ENCODE results near the gene NTMT1.

The NTMT1 gene

DNA sequence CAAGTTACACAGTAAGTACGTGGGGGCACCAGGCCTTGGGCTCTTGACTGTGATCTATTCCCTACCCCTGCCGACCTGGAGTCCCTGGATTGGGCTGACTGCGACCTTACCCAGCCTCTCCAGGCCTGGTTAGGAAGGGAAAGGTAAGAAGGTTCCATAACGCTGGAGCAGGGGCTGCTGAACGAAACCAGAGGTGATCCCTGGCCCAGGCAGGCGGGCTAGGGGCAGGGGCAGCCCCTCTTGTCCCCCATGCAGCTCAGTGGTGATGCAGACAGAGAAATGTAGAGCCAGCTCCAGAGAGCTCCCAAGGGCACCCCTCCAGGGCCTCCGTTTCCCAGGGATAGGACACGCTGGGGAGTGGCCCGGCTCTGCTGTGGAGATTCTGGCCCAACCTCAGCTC lies 53.6 kb downstream of the NTMT1 start:
- no peak for DNase-seq

DNA sequence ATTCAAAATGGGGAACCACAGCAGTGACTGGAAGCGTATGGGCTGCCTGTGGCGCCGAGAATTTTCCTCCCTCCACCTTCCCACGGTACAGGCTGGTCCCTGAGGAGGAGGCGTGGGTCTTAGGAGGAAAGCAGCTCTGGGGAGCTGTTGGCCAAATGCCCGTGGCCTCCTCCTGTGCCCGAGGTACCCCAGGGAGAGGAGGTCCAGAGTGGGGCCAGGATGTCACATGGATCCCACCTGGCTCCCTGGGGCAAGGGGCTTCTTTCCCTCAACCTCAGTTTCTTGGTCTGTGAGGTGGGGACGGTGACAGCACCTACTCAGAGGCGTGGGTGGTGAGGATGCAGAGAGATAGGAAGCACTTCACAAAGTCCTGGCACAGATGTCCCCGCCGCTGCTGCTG lies 56.0 kb downstream of the NTMT1 start:
- DNase-seq = no peak

DNA sequence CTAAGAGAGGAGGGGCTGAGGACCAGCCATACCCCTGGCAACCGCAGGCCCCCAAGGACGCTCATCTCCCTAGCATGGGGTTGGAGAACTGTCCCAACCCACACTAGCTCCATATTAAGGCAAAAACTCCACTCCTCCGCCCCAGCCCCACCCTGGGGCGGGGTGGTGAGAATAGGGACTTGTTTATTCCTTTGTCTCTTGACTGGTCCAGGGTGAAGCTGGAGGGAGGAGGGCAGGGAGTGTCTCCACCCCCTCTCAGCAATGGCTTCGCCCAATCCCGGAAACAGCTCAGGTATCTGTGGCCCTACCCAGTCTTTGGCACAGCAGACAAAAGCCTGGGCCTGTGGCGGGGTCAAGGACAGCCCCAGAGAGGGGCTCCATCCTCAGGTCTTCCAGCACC lies 56.4 kb downstream of the NTMT1 start:
- no peak for DNase-seq

DNA sequence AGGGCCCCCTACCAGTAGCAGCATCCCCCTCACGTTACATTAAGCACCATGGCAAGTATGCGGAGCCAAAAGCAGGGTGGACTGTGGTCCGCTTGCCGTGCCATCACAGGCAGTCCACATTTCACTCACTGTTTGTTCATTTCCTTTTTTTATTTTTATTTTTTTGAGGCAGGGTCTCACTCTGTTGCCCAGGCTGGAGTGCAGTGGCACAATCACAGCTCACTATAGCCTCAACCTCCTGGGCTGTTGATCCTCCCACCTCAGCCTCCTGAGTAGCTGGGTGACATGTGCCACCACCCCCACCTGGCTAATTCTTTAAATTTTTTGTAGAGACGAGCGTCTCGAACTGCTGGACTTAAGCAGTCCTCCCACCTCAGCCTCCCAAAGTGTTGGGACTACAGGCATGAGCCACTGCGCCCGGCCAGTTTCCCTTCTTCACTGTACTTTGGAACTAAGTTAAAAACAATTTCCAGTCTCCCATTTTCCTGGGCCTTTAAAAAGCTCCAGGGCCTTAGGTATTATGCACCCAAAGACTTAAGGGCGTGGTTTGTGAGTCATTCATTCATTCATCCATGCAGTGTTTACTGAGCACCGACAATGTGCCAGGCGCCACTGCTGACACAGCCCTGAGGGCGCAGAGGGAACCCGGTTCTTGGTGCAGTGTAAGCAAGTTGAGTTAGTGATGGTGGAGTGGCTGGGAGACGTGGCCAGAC lies 59.4 kb downstream of the NTMT1 start:
- no peak for DNase-seq
